IPS-NIHi7 (cell line): ENCODE results near the gene RAB28.
"Not testable (repeated sequence)": the region's sequence is repeated elsewhere in the genome, so short reads cannot be mapped to it uniquely, and the experiment has no call there.

Experiments used
- DNase-seq: peaks from one replicate; pipeline ENCODE4 v3.0.0; 2012; ENCODE audit warnings: mixed read lengths; ENCODE audit errors: extremely low spot score

RAB28 gene

GRCh38 chr4:13449590-13449989 lies 34.5 kb downstream of the RAB28 start:
- no peak for DNase-seq

- DNase-seq, result peak; percentile 36
These were observed 38.0 kb downstream of the RAB28 start for GRCh38 chr4:13445841-13446790.

GRCh38 chr4:13441506-13441905 lies 42.6 kb downstream of the RAB28 start:
- DNase-seq, result no peak

GRCh38 chr4:13436962-13437361 lies 47.2 kb downstream of the RAB28 start:
- no peak for DNase-seq

- DNase-seq, result no peak
These were observed 51.7 kb downstream of the RAB28 start for GRCh38 chr4:13432453-13432852.

GRCh38 chr4:13430834-13431568 lies 53.1 kb downstream of the RAB28 start:
- peak; percentile 60 for DNase-seq

GRCh38 chr4:13427599-13428325 lies 56.4 kb downstream of the RAB28 start:
- no peak for DNase-seq

GRCh38 chr4:13415068-13415785 lies 68.9 kb downstream of the RAB28 start:
- DNase-seq, result no peak

GRCh38 chr4:13413729-13414437 lies 70.3 kb downstream of the RAB28 start:
- no peak for DNase-seq

GRCh38 chr4:13411942-13412341 lies 72.2 kb downstream of the RAB28 start:
- DNase-seq, result no peak

- no peak for DNase-seq
These were observed 74.8 kb downstream of the RAB28 start for GRCh38 chr4:13409324-13409723.

GRCh38 chr4:13406156-13406555 lies 78.0 kb downstream of the RAB28 start:
- DNase-seq, result not testable (repeated sequence)

- no peak for DNase-seq
These were observed 80.3 kb downstream of the RAB28 start for GRCh38 chr4:13403833-13404232.

GRCh38 chr4:13403326-13403725 lies 80.8 kb downstream of the RAB28 start:
- no peak for DNase-seq

- DNase-seq, result no peak
These were observed 84.9 kb downstream of the RAB28 start for GRCh38 chr4:13399257-13399656.

- no peak for DNase-seq
These were observed 88.0 kb downstream of the RAB28 start for GRCh38 chr4:13396161-13396560.

GRCh38 chr4:13389901-13390300 lies 94.2 kb downstream of the RAB28 start:
- not testable (repeated sequence) for DNase-seq

GRCh38 chr4:13386405-13387107 lies 97.6 kb downstream of the RAB28 start:
- no peak for DNase-seq

- DNase-seq, result no peak
These were observed 100.1 kb downstream of the RAB28 start for GRCh38 chr4:13384055-13384454.
